ENCODE results near the gene SRRM4.
"Not testable (repeated sequence)": the region's sequence is repeated elsewhere in the genome, so short reads cannot be mapped to it uniquely, and the experiment has no call there.

The SRRM4 gene

DNA sequence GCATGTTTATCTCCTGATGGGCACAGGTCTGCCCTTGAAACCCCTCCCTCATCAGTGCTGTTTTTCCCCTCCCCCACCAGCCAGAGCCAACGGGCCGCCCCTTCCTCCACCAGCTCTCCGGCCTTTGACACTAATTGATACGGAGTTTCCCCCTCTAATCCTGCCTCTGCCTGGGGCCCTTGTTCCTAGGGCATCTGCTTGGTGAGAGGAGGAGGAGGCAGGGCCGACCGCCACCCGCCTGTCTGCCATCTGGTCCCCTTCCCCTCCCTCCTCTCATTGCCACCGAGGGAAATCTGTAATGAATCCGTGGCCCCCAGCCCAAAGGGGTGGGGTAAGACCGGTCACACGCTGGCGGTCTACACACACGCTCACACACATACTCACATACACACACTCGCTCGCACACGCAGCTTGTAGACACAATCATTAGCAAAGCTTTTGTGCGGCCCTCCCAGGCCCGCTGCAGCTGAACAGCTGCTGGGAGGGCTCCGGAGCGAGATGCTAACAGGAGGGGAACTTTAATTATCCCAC lies 27.4 kb downstream of the SRRM4 start:
- no peak for DNase-seq (ENCODE audit: low read depth in 2 of 2)

DNA sequence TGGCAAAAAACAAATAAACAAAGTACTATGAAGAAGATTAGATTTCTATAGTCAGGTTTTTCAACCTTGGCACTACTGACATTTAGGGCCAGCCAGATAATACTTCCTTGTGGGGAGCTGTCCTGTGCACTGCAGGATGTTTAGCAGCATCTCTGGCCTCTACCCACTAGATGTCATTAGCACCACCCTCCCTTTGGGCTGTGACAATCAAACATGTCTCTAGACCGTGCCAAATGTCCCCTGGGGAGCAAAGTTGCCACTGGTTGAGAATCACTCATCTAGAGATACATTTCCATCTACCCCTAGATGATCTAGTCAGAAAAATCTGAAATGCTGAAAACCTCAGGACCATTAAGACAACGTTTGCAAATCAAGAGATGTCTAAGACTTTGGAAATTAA lies 29.9 kb downstream of the SRRM4 start:
- DNase-seq (ENCODE audit: low read depth in 2 of 2): no peak

DNA sequence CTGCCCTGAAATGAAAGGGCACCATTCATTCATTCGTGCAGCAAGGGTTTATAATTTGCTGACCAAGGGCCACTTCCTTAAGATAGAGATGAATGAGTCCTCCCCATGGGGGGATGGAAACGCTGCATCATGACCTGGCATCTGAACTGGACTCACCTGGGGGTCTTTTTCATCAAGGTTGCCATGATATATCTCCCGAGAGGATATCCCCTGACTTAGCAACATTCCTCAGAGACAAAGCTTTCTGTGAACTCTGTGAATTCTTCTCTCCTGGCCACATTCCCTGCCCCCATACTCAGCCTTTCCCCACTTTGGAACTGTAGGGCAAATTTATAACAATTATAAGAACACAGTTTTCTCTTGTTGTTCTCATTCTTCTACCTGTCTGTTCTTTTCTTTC lies 30.8 kb downstream of the SRRM4 start:
- DNase-seq (ENCODE audit: low read depth in 2 of 2): no peak

DNA sequence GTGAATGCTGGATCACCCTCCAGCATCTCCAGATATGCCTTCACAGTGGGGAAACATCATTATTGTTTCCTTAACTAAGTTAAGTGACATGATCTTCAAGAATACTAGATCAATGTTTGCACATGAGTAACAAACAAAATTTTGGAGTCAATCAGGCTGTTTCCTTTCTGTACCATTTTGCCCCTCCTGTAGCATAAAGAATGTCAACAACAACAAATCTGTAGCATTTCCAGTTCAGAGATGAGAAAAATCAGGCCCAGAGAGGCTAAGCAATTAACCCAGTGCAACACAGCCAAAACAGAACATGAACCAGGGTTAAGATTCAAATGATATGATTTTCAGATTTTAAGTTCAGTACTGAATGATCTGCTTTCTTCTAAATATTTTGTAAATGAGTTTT lies 31.7 kb downstream of the SRRM4 start:
- DNase-seq (ENCODE audit: low read depth in 2 of 2): no peak

DNA sequence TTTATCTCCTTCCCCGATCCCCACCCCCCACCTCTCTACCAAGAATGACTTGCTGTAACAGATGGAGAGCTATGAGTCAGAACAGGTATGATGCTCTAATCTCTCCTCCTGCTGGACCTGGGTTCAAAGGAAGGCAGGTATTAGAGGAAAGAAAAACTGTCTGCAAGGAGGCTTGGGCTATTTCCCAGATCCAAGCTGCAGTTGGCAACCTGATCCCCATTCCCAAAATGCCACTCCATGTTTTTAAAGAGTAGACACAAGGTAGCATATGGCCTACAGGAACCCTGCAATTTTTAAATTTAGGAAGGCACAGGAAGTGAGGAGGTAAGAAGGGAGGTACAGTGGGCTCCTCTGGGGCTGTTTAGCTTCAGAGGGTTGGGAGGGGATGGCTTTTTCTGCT lies 33.0 kb downstream of the SRRM4 start:
- no peak for DNase-seq (ENCODE audit: low read depth in 2 of 2)

DNA sequence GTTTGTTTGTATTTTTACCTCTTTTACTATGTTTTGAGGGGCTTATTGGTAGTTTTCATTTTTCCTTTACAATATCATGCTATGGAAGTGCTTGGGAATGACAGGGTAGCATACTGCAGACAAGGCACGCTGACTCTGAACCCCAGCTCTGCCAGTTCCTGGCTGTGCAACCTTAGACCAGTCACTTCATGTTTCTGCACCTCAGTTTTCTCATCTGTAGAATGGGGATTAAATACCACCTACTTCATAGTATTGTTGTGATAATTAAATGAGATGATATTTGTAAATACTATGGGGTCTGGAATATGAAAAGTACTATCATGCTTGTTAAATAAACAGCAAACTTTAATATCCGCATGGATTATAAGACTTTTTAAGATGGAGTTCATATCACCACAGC lies 35.4 kb downstream of the SRRM4 start:
- DNase-seq (ENCODE audit: low read depth in 2 of 2): no peak

DNA sequence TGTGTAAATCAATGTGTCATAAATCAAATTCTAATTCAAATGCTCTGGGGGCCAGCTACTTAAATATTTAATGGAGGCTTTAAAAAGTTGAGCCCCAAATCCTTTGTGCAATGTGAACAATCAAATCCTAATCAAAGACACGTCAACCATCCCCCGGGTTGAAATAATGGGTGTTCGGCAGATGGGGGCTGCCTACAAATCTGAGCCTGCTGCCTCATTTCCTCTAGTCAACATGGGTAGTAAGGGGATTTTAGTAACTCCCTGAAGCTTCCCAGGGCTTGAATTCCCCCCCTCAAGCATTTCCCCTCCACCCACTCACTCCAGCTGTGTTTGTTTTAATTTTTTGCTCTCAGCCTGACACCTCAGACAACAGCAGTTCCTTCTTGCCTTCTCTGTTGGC lies 37.8 kb downstream of the SRRM4 start:
- no peak for DNase-seq (ENCODE audit: low read depth in 2 of 2)

DNA sequence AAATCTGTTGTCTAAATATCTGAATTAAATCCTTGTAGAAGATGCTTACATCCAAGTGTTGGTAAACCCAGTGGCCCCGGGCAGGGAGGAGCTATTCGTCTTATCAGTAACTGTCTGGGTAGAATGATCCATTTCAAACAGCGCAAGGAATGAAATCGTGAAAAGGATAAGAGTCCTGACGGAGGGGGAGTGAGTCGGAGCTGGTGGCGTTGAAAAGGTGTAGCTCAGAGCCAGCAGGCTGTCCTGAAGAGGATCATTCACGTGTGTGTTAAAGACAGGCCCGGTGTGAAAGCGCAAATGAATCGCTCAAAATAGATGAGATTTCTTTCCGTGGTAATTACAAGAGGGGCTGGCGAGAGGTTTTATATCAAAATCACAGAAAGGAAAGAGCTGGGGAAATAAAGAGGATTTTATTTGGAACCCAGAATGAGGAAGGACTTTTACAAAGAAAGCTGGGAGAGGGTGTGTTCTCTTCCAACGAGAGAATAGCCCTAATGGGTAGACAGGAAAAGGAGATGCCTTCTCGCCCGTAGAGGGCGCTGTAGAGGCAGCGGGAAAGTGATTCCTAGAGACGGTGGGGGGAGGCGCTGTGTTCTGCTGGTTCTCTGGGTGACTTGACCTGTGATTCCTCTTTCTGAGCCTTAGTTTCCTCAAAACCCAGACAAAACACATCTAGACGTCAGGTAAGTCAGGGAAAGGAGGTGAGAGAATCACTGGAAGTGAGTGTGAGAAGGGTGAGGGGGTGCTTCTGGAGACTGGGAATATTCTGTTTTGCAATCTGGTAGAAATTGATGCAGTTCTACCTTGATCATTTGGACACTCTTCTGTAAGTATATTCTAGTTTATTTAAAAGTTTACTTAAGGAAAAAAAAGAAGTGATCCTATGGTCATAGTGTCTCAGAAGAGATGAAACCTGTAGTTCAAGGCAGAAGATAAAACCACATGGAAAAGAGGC lies 39.3 kb downstream of the SRRM4 start:
- DNase-seq (ENCODE audit: low read depth in 2 of 2): no peak

DNA sequence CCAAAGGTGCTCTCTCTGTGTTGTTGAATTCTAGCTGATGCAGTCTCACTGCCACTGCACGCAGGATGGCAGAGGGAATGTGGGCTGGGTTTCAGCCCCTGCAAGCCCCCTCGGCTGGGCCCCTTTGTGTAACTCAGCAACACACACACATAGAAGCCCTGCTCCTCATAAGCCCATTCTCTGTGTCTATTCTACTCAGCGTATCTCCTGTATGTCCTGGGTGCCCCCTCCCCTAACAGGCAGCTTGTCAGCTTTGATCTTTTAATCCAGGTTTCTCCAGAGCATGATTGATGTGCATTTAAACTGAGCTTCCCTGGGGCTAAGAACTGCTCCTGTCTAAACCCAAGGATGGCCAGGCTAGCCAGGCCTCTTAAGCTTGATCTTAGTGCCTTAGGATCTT lies 43.0 kb downstream of the SRRM4 start:
- DNase-seq (ENCODE audit: low read depth in 2 of 2): no peak

DNA sequence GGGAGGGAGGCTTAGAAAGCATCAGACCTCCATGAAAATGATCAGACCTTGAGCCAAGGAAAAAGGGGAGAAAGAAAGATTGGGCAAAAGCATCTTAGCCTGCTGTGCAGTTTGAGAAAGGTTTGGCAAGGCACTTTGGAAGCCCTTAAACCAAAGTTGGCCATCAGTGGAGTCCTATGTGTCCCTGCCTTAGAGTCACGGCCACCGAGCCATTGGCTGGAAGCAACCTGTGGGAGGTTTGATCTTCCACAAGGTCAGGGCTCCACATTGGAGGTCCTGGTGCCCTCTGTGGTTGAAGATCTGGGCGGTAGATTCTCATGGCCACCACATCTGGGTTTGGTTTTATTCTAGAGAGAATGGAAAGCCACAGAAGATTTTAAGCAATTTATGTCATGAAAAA lies 44.4 kb downstream of the SRRM4 start:
- no peak for DNase-seq (ENCODE audit: low read depth in 2 of 2)

DNA sequence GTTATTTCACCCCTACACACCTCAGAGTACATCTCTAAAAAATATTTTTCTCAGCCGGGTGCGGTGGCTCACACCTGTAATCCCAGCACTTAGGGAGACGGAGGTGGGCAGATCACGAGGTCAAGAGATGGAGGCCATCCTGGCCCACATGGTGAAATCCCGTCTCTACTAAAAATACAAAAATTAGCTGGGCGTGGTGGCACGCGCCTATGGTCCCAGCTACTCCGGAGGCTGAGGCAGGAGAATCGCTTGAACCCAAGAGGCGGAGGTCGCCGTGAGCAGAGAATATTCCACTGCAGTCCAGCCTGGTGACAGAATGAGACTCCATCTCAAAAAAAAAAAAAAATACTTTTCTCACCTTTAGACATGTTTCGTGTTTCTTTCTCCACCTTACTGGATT lies 52.0 kb downstream of the SRRM4 start:
- not testable (repeated sequence) for DNase-seq (ENCODE audit: low read depth in 2 of 2)

DNA sequence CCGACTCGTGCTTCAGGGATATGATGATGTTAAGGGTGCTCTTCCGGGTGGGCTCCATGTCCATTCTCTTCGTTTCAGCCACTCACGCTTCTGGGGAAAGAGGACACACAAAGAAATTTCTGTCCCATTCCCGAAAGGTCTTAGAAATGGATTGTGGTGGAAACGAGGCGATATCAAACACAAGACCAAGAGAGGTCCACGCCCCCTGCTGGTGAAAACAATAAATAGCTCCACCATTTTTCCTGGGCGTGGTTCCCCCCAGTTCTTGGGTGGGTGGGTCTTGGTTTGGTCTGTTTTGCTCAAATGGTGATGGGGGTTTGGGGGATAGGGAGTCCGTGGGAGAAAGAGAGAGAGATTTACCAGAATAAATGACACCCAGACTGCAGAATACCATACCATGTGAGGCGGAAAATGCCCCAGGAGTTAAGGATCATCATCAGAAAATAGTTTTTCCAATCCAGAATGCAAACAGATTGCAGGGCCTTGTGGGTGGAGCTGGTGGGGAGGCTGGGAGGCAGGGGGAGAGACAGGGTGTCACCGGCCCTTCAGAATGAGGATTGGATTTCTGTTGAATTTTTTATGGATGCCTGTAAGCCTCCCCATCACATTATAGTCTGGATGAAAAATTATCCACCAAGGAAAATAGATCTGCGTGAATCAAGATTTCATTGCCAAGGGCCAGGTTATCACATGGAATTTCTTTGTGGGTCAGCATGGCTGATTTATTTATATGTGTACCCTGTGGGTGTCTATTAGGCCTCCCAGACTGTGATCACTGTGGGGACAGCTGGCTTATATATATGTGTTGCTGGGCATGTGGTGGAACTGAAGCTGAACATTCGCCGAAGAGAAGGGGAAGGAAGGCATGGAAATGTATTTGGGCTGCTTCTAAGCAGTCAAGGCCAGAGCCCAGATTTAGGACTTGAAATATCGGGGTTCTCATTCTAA lies 55.8 kb downstream of the SRRM4 start:
- DNase-seq (ENCODE audit: low read depth in 2 of 2): no peak

DNA sequence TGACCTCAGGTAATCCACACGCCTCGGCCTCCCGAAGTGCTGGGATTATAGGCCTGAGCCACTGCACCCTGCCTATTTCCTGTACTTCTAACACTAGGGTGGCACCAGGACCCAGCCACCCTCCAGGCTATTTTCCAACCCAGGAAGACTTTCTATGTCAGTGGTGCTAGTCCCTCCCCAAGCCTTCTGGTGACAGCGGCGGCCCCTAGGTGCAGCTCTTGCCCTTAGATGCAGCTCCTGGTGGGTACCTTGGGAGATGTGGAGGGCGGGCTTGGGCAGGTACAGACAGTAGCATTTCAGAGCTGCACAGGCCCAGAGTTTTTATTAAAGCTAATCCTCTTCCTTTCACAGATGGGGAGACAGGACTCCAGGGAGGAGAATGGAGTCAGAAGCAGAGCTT lies 62.8 kb downstream of the SRRM4 start:
- no peak for DNase-seq (ENCODE audit: low read depth in 2 of 2)

DNA sequence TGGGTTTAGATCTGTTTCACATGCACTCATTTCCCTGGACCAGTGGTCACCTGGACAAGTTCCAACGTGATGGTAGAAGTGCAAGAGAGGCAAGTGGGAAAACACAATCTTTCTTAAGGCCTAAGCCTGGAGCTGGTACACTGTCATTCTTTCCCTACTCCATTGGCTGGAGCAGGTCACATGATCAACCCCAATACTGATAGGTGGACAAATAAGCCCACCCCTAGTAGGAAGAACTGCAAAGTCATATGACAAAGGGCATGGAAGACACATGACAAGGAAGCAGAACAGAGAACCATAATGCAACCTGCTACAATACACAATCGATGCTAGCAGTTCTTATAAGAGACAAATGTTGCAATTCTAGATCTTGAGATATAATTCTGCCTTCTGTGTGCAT lies 66.3 kb downstream of the SRRM4 start:
- no peak for DNase-seq (ENCODE audit: low read depth in 2 of 2)

DNA sequence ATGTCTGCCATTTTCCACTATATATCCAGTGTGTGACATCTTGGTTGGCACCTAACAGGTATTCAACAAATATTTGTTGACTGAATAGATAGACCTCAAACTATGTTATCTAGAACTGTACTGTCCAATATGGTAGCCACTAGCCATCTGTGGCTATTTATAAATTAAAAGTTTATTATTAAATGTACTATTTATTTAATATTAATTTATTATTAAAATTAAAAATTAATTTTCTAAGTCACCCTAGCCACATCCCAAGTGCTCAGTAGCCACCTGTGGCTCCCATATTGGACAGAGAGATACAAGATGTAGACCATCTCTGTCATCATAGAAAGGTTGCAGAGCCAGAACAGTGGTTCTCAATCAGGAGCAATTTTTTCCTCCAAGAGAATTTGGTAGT lies 69.3 kb downstream of the SRRM4 start:
- no peak for DNase-seq (ENCODE audit: low read depth in 2 of 2)

DNA sequence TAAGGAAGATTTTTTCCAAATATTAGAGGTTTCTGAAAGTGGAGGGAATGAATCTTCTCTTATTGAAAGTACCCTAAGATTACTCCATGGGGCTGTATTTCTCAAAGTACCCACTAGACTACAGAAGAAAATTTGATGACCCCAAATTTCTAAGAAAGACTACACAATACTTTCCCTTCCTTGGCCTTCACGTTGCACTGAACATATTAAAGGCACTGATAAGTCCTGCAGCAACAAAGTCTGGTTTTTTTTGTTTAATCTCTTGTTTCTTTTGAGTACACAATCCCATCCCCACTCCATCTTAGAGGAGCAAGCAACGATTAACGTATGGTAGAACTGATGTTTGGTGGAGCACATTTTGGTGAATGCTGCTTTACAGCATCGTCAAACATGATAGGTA lies 70.1 kb downstream of the SRRM4 start:
- DNase-seq (ENCODE audit: low read depth in 2 of 2): no peak

DNA sequence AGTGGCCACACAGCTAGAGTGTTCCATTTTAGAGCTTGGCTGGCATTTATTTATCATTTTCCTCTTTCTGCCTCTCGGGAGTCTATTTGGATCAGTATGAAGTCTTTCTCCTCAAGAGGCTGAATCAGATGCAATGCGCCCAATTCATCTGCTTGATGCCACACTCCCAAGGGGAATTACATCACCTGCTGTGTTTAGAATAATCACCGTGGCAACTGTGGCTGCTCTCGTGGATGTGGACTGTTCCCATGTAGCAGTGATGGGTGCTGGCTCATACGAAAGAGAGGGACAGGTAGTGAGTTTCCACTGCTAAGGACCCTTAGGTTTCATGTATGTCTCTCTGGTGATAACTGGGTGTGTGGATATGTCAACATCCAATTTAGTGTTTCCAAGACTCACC lies 70.7 kb downstream of the SRRM4 start:
- no peak for DNase-seq (ENCODE audit: low read depth in 2 of 2)

DNA sequence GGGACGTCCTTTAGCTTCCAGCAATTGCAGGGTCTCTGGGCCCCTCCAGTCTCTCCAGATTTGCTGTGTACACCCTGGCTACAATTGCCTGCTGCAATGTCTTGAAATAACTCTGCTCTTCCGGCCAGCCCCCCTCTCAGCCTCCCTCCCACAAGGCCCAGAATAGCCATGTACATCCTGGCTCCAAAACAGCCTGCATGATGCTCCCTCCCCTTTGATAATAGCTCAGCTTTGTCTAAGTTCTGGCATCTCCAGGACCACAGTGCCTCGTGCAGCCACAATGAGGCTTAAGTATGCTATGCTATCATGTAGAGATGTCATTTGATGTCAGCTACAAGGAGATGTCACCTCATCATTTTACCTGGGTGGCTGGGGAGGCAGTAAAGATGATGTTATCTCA lies 74.6 kb downstream of the SRRM4 start:
- DNase-seq (ENCODE audit: low read depth in 2 of 2): no peak

DNA sequence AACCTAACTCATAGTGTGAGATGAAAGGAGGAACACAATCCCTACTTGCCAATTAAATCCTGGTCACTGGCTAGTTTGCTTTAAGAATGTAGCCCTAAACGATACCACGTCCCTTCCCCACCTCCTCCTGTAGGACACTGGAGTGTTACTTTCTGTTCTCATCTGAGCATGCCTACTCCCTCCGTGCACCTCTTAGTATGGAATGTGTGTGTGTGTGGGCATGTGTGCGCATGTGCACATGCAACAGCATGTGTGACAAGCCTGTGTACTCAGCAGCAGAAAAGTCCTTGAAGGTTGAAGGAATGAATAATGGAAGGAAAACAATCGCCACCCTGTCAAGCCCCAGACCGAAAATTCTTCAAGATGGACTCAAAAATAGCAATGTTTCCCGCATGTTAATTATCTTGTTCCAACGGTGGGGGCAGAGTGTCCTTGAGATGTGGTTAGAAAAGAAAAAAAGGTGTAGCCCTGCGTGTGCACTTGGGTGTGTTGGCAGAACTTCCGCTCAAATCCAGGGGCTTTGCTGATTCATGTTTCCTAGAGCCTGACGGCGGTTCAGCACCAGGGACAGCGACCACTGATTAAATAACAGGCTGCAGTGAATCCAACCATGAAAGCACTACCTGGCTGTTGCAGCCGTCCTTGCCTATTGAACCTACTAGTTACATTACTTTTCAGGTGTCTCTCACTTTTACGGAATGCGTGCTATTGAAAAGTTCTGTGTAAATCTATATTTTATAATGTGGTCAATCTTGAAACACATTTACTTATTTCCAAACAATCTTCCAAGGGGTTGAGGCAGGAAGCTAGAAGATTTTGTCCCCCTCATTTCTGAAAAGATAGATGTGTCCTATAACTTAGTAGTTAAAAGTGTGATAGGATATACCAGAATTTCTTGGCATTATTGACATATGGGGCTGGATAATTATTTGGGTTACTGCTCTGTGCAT lies 79.8 kb downstream of the SRRM4 start:
- DNase-seq (ENCODE audit: low read depth in 2 of 2): no peak

DNA sequence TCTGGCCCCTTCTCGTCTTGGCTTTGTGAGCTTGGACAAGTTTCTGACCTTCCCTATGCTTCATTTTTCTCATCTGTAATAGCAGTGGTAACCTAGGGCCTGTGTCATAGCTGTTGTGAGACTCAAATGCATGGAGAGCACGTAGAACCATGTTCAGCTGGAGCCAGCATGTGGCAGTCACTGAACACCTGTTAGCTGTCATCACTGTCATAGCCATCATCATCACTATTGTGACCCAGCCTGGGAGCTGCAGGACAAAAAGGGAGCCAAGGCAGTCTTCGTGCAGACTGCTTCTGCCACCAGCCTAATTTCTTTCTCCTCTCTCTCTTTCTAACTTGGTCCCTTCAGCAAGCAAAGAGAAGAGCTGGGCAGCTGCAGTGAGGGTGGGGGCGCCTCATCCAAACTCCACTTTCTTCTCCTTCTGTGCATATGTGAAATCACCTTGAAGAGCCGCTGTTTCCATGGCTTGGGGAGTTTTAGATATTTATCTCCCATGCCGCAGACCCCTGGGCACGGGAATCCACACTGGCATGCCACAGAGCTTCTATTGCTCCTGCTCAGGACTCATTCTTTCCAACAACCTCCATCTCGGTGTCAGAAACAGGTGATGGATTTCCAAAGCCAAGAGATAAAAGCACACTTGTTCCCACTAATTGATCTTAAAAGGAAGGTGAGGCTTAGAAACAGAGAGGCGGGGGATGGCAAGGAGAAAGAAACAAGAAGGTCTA lies 87.0 kb downstream of the SRRM4 start:
- no peak for DNase-seq (ENCODE audit: low read depth in 2 of 2)
